Tibial nerve (tissue), 4 donors: ENCODE measurements around the gene PIAS2.

ENCODE experiments used
- CTCF ChIP-seq, 5 experiments: fragments of 200-600 bp in 3 of 5; fragments of 450-650 bp in 2 of 5; sonication (generic) in 3 of 5; IDR thresholded peaks; one replicate each; pipeline ENCODE4 v1.5.1; 2016 to 2019; ENCODE audit warnings: antibody characterized with exemption in 5 of 5, mild to moderate bottlenecking in 3 of 5, moderate library complexity in 2 of 5
- EP300 ChIP-seq, 2 donors: sonication (generic); formaldehyde crosslinking; IDR thresholded peaks; one replicate each; pipeline ENCODE4 v1.6.1; 2017; ENCODE audit warnings: antibody characterized with exemption in 2 of 2, mild to moderate bottlenecking in 1 of 2
- POLR2A ChIP-seq, 2 donors: fragments of 450-650 bp; IDR thresholded peaks; one replicate each; pipeline ENCODE4 v1.6.1; 2017; ENCODE audit warnings: antibody characterized with exemption in 2 of 2, mild to moderate bottlenecking in 2 of 2, moderate library complexity in 2 of 2

DNA sequence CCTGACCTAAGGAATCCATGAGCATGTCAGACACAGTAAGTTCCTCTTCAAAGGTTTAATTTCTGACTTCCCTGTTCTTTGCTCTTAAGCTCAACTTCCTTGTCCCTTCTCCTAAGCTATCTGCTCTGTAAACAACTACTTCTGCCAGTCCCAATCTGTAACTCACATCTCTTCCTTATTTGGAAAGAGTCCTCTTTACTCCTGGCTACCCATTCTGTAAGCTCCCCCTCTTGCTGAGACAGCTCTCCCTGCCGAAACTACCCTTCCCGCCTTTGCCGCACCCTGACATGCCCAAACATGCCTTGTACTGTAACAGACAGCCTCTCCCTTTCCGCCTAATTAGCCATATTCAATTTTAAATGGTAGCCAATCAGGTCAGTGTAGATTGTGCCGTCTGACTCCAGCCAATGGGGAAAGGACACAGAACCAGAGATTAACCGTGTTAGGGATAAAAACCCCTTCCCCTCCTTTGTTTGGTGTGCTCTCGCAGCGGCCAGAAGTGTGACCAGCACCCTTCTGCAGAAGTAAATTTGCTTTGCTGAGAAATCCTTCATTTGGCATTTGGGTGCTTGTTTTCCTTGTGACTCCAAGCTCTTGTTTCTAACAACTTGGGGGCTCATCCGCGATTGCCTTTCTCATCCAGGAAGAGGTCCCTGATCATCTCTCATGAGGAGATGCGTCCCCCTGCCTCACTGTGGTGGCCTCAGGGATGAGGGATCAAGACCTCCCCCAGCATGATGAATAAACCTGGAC, 49.0 kb downstream of the PIAS2 start:
- no peak for TF ChIP-seq CTCF (IDR thresholded peaks at IDR 0.05)
- TF ChIP-seq EP300 (IDR thresholded peaks at IDR 0.05), result no peak
- no peak for TF ChIP-seq POLR2A (IDR thresholded peaks at IDR 0.05)
